H9 (cell line): Measurements from ENCODE around the gene ST3GAL5. TPM values are rescaled to one million over a fixed set of nuclear protein-coding genes. Genes with fewer than 3 reads are reported as not detected.

Experiments
- DNase-seq: peaks from one replicate; pipeline ENCODE4 v3.0.0-alpha.2; 2017
- H2AFZ ChIP-seq: one replicate; pipeline ENCODE4 v1.6.1; 2013; ENCODE audit warnings: mild to moderate bottlenecking, low read length, control low read depth, moderate library complexity
- H2AK5ac ChIP-seq: 2 replicates; pipeline ENCODE4 v1.6.1; 2013; ENCODE audit warnings: low read length, control low read depth, mixed read lengths; ENCODE audit not compliant: insufficient read length
- H2BK120ac ChIP-seq: one replicate; pipeline ENCODE4 v1.6.1; 2013; ENCODE audit warnings: low read depth, mild to moderate bottlenecking, low read length, control low read depth, inconsistent platforms; ENCODE audit not compliant: poor library complexity, severe bottlenecking
- H2BK12ac ChIP-seq: 2 replicates; pipeline ENCODE4 v1.6.1; 2013; ENCODE audit warnings: low read length, control low read depth, mixed read lengths, low read depth; ENCODE audit not compliant: insufficient read length
- H2BK15ac ChIP-seq: 2 replicates; pipeline ENCODE4 v1.6.1; 2013; ENCODE audit warnings: low read depth, low read length, control low read depth
- H2BK20ac ChIP-seq: one replicate; pipeline ENCODE4 v1.6.1; 2013; ENCODE audit warnings: low read depth, mild to moderate bottlenecking, low read length, control low read depth, inconsistent platforms; ENCODE audit not compliant: poor library complexity, severe bottlenecking
- H2BK5ac ChIP-seq: 2 replicates; pipeline ENCODE4 v1.6.1; 2013; ENCODE audit warnings: low read length, control low read depth, mixed read lengths; ENCODE audit not compliant: insufficient read length
- H3K14ac ChIP-seq: 2 replicates; pipeline ENCODE4 v1.6.1; 2013; ENCODE audit warnings: low read length, control low read depth; ENCODE audit not compliant: insufficient read depth
- H3K18ac ChIP-seq: 2 replicates; pipeline ENCODE4 v1.6.1; 2013; ENCODE audit warnings: low read depth, mild to moderate bottlenecking, mixed read lengths, low read length, control low read depth; ENCODE audit not compliant: insufficient read length
- H3K23ac ChIP-seq: 2 replicates; pipeline ENCODE4 v1.6.1; 2013; ENCODE audit warnings: low read length, control low read depth, mixed read lengths, low read depth; ENCODE audit not compliant: insufficient read length
- H3K23me2 ChIP-seq: 2 replicates; pipeline ENCODE4 v1.6.1; 2013; ENCODE audit warnings: low read depth, mild to moderate bottlenecking, mixed read lengths, low read length, control low read depth; ENCODE audit not compliant: insufficient read length, poor library complexity, severe bottlenecking
- H3K27ac ChIP-seq: 2 replicates; pipeline ENCODE4 v1.5.1; 2013; ENCODE audit warnings: low read length, control low read depth, mixed read lengths, low read depth; ENCODE audit not compliant: insufficient read length
- H3K27me3 ChIP-seq: 2 replicates; pipeline ENCODE4 v1.6.1; 2013; ENCODE audit warnings: low read length, control low read depth, inconsistent platforms; ENCODE audit not compliant: insufficient read depth
- H3K4ac ChIP-seq: 2 replicates; pipeline ENCODE4 v1.6.1; 2013; ENCODE audit warnings: low read depth, mild to moderate bottlenecking, control low read depth, inconsistent platforms, low read length, moderate library complexity
- H3K4me1 ChIP-seq: 2 replicates; pipeline ENCODE4 v1.6.1; 2013; ENCODE audit warnings: low read length, control low read depth, inconsistent platforms; ENCODE audit not compliant: insufficient read depth
- H3K4me2 ChIP-seq: 2 replicates; pipeline ENCODE4 v1.6.1; 2013; ENCODE audit warnings: low read length, control low read depth, mixed read lengths; ENCODE audit not compliant: insufficient read length, insufficient read depth
- H3K56ac ChIP-seq: 2 replicates; pipeline ENCODE4 v1.6.1; 2013; ENCODE audit warnings: low read depth, mild to moderate bottlenecking, mixed read lengths, low read length, control low read depth; ENCODE audit not compliant: insufficient read length
- H3K79me1 ChIP-seq: 2 replicates; pipeline ENCODE4 v1.6.1; 2013; ENCODE audit warnings: low read depth, mild to moderate bottlenecking, moderate library complexity, low read length, control low read depth, inconsistent platforms; ENCODE audit not compliant: insufficient read depth, poor library complexity, severe bottlenecking
- H3K79me2 ChIP-seq: 2 replicates; pipeline ENCODE4 v1.6.1; 2013; ENCODE audit warnings: low read length, control low read depth, inconsistent platforms; ENCODE audit not compliant: insufficient read depth
- H3K9ac ChIP-seq: 2 replicates; pipeline ENCODE4 v1.6.1; 2013; ENCODE audit warnings: low read length, control low read depth, mixed read lengths; ENCODE audit not compliant: insufficient read length; ENCODE audit errors: extremely low read depth
- H3K9me3 ChIP-seq: one replicate; pipeline ENCODE4 v1.6.1; 2013; ENCODE audit warnings: low read depth, low read length, inconsistent platforms; ENCODE audit not compliant: control insufficient read depth
- H3T11ph ChIP-seq: one replicate; pipeline ENCODE4 v1.6.1; 2013; ENCODE audit warnings: mild to moderate bottlenecking, low read length, control low read depth, inconsistent platforms
- H4K20me1 ChIP-seq: one replicate; pipeline ENCODE4 v1.6.1; 2013; ENCODE audit not compliant: control insufficient read depth, insufficient read length, insufficient read depth
- H4K5ac ChIP-seq: 2 replicates; pipeline ENCODE4 v1.6.1; 2013; ENCODE audit warnings: low read depth, mild to moderate bottlenecking, mixed read lengths, low read length, control low read depth; ENCODE audit not compliant: insufficient read length
- H4K8ac ChIP-seq: replicated peaks from 2 replicates; pipeline ENCODE4 v1.6.1; 2013; ENCODE audit warnings: low read length, control low read depth, mixed read lengths, low read depth; ENCODE audit not compliant: insufficient read length
- H4K91ac ChIP-seq: 2 replicates; pipeline ENCODE4 v1.6.1; 2013; ENCODE audit warnings: low read depth, mild to moderate bottlenecking, moderate library complexity, mixed read lengths, low read length, control low read depth; ENCODE audit not compliant: insufficient read length
- H3K27ac Mint-ChIP-seq, 3 experiments: 2 replicates in 2 of 3; 3 replicates in 1 of 3; pipeline ENCODE4 v1.8.0; 2020 to 2021; ENCODE audit warnings: mixed read lengths in 3 of 3, mild to moderate bottlenecking in 1 of 3, moderate library complexity in 1 of 3
- H3K27me3 Mint-ChIP-seq: 2 replicates; pipeline ENCODE4 v1.8.0; 2021; ENCODE audit warnings: low read depth, mild to moderate bottlenecking, moderate library complexity, mixed read lengths
- H3K36me3 Mint-ChIP-seq, 3 experiments: 2 replicates in 2 of 3; 3 replicates in 1 of 3; pipeline ENCODE4 v1.8.0; 2020 to 2021; ENCODE audit warnings: low read depth in 3 of 3, mixed read lengths in 3 of 3; ENCODE audit not compliant: insufficient read depth in 1 of 3
- H3K4me1 Mint-ChIP-seq, 2 experiments: 2 replicates each; pipeline ENCODE4 v1.8.0; 2020; ENCODE audit warnings: mixed read lengths in 2 of 2
- H3K4me3 Mint-ChIP-seq, 2 experiments: 2 replicates in 1 of 2; 3 replicates in 1 of 2; pipeline ENCODE4 v1.8.0; 2020 to 2021; ENCODE audit warnings: mild to moderate bottlenecking in 2 of 2, mixed read lengths in 2 of 2, moderate library complexity in 1 of 2
- H3K9me3 Mint-ChIP-seq, 2 experiments: 2 replicates in 1 of 2; 3 replicates in 1 of 2; pipeline ENCODE4 v1.8.0; 2020; ENCODE audit warnings: mild to moderate bottlenecking in 2 of 2, mixed read lengths in 2 of 2, moderate library complexity in 1 of 2
- WGBS: extraction: QIAGEN DNeasy Blood & Tissue Kit; methylation state at CpG from one replicate; pipeline ENCODE4 v1.1.7; 2013; ENCODE audit warnings: missing lambda C conversion rate, low lambda C conversion rate, mixed read lengths; ENCODE audit not compliant: insufficient read length; ENCODE audit errors: extremely low coverage; 5-methylcytosine and 5-hydroxymethylcytosine counted together
- total RNA-seq: library from RNA; stranded (reverse); gene quantifications from 2 replicates; pipeline ENCODE4 v1.2.1, GENCODE V29; 2021
- TF ChIP-seq, protein P1 (sequence below): fragments of 200-600 bp; sonication (generic); conservative IDR thresholded peaks from 3 replicates; pipeline ENCODE4 v1.8.0; 2021; ENCODE audit warnings: antibody characterized with exemption, mild to moderate bottlenecking

Gene ST3GAL5
- total RNA-seq, 1 experiment from 2014 or later, result 3.3 TPM

DNA sequence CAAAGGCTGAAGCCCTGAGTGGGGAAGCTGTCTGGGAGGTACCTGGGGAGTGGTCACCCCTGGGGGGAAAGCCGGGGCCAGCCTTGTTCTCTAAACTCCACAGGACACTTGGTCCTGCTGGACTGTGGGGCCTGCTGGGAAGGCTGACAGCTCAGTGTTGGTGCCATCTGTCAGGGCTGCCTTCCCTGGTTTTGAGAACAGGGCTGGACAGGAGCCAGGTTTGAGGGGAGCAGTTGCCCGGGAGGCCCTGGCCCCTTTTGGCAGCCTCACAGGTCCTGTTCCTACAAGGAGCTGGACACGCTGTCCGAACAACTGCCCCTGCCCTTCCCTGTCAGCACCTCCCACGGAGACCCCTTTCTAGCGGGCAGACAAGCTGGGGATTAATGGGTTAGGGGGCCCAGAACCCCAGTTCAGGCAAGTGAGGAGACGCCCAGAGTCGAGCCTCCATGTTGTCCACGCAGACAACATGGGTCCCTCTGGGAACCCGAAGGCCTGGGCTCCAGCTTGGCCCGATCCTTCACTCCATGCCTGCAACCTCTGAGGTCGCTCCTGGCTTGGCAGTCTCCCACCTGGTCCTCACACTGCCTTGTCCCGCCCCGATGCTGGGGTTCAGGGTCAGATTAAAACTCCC is 94.2 kb downstream of the ST3GAL5 start:
- Histone ChIP-seq H3K9me3 (no peaks in the 10 kb centered on the region), H3T11ph (no peak overlapping the region), H4K5ac (no peak overlapping the region), H3K27ac (no peak overlapping the region), H2BK12ac (no peak overlapping the region), H4K8ac (no peak overlapping the region), H3K9ac (no peak overlapping the region), H2BK5ac (no peak overlapping the region), H3K4me2 (no peak overlapping the region), H2AK5ac (no peak overlapping the region), H3K4ac (no peak overlapping the region), H4K91ac (no peak overlapping the region), H3K27me3 (no peaks in the 10 kb centered on the region; the same call in 1 of the 2 replicates), H2BK20ac (no peak overlapping the region), H3K4me1 (no peaks in the 10 kb centered on the region), H3K56ac (no peak overlapping the region), H3K14ac (no peak overlapping the region), H3K79me2 (no peaks in the 10 kb centered on the region), H4K20me1 (no peaks in the 10 kb centered on the region), H3K79me1 (no peaks in the 10 kb centered on the region), H2AFZ (no peak overlapping the region), H3K18ac (no peak overlapping the region), H3K23me2 (no peaks in the 10 kb centered on the region), H3K23ac (no peak overlapping the region), H2BK15ac (no peak overlapping the region), H2BK120ac (no peak overlapping the region)
- no peak for DNase-seq
- no CpG with 5 or more reads among the region's 14 CpGs for WGBS
- Mint-ChIP-seq H3K27ac (no peak overlapping the region; a peak in 2 of 7 replicates), H3K9me3 (no peaks in the 10 kb centered on the region), H3K27me3 (peaks cover 33% of the 10 kb centered on the region), H3K4me3 (no peak overlapping the region), H3K36me3 (no peaks in the 10 kb centered on the region), H3K4me1 (peaks cover 4 to 9% of the 10 kb centered on the region in 2 experiments; a peak in 3 of 4 replicates)
- TF ChIP-seq, protein P1, sequence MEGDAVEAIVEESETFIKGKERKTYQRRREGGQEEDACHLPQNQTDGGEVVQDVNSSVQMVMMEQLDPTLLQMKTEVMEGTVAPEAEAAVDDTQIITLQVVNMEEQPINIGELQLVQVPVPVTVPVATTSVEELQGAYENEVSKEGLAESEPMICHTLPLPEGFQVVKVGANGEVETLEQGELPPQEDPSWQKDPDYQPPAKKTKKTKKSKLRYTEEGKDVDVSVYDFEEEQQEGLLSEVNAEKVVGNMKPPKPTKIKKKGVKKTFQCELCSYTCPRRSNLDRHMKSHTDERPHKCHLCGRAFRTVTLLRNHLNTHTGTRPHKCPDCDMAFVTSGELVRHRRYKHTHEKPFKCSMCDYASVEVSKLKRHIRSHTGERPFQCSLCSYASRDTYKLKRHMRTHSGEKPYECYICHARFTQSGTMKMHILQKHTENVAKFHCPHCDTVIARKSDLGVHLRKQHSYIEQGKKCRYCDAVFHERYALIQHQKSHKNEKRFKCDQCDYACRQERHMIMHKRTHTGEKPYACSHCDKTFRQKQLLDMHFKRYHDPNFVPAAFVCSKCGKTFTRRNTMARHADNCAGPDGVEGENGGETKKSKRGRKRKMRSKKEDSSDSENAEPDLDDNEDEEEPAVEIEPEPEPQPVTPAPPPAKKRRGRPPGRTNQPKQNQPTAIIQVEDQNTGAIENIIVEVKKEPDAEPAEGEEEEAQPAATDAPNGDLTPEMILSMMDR, result no peak
